Measurements from ENCODE around the gene PPP1R27.

DNA sequence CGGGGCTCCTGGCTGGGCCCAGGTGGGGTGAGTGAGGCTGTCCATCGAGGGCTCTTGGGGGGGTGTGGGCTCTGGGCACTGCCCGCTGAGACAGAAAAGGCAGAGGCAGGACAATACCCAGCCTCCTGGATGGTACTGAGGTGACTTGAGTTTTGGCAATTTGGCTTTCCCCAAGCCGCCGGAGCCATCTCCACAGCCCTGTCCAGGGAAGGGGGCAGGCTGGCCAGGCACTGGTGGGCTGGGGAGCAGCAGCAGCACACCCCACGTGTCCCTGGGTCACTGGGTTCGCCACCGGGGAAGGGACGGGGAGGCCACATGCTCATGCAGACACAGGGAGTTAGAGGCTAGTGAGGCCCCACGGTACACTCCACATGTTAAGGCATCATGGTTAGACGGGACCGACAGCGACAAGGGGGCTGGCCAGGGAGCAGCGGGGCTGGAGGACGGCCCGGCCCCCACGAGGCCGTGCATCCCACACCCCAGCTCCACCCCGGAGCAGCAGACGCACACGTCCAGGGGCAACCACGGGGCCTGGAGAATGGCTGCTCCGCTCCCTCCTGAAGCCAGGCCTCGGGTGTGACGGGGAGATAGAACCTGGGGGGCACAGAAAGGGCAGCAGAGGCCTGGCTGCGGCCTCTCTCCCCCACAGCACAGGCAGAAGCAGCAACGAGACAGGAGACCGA lies 33.3 kb upstream of the PPP1R27 start:
- TF ChIP-seq, protein P1, sequence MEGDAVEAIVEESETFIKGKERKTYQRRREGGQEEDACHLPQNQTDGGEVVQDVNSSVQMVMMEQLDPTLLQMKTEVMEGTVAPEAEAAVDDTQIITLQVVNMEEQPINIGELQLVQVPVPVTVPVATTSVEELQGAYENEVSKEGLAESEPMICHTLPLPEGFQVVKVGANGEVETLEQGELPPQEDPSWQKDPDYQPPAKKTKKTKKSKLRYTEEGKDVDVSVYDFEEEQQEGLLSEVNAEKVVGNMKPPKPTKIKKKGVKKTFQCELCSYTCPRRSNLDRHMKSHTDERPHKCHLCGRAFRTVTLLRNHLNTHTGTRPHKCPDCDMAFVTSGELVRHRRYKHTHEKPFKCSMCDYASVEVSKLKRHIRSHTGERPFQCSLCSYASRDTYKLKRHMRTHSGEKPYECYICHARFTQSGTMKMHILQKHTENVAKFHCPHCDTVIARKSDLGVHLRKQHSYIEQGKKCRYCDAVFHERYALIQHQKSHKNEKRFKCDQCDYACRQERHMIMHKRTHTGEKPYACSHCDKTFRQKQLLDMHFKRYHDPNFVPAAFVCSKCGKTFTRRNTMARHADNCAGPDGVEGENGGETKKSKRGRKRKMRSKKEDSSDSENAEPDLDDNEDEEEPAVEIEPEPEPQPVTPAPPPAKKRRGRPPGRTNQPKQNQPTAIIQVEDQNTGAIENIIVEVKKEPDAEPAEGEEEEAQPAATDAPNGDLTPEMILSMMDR (IDR thresholded peaks at IDR 0.05; ENCODE audit: insufficient read depth, low read depth, low read length): no peak
- TF ChIP-seq EZH2 (IDR thresholded peaks at IDR 0.05; ENCODE audit: insufficient read depth, low read length): no peak
